Measurements from ENCODE around the gene RBMX2. TPM values are rescaled to one million over a fixed set of nuclear protein-coding genes. Genes with fewer than 3 reads are reported as not detected.

The RBMX2 gene
- total RNA-seq, 3 donors from 2014 or later, result 14.7 to 18.1 (median 15.0) TPM

DNA sequence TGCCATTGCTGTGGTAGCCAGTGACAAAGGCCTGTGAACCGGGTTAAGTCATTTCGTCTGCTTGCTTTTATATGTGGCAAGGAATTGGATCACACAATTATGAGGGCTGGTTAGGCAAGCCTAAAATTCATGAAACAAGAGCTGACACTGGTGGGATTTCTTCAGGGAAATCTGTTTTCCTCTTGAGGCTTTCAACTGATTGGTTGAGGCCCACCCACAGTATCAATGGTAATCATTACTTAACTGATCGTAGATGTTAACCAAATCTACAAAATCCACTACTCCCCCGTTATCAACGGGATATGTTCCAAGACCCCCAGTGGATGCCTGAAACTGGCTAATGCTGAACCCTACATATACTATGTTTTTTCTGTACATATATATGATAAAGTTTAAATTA, 13.0 kb downstream of the RBMX2 start:
- ATAC-seq (no peak), DNase-seq (no peak)
- no peaks in the 10 kb centered on the region for H3K36me3 ChIP-seq (ENCODE audit: low read depth)
- TF ChIP-seq, protein P1, sequence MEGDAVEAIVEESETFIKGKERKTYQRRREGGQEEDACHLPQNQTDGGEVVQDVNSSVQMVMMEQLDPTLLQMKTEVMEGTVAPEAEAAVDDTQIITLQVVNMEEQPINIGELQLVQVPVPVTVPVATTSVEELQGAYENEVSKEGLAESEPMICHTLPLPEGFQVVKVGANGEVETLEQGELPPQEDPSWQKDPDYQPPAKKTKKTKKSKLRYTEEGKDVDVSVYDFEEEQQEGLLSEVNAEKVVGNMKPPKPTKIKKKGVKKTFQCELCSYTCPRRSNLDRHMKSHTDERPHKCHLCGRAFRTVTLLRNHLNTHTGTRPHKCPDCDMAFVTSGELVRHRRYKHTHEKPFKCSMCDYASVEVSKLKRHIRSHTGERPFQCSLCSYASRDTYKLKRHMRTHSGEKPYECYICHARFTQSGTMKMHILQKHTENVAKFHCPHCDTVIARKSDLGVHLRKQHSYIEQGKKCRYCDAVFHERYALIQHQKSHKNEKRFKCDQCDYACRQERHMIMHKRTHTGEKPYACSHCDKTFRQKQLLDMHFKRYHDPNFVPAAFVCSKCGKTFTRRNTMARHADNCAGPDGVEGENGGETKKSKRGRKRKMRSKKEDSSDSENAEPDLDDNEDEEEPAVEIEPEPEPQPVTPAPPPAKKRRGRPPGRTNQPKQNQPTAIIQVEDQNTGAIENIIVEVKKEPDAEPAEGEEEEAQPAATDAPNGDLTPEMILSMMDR (IDR thresholded peaks at IDR 0.05), result no peak
- H3K4me3 ChIP-seq, result no peak overlapping the region
- no peaks in the 10 kb centered on the region for H3K9me3 ChIP-seq
- intact Hi-C loops (cut with DNase I, micrococcal nuclease), result no loop called here
- H3K4me1 ChIP-seq (ENCODE audit: low read depth), result no peaks in the 10 kb centered on the region

GRCh38 chrX:130415201-130415600, 13.4 kb downstream of the RBMX2 start:
- intact Hi-C loops (cut with DNase I, micrococcal nuclease), result no loop called here
- Histone ChIP-seq H3K4me1 (ENCODE audit: low read depth) (no peaks in the 10 kb centered on the region), H3K4me3 (no peak overlapping the region), H3K36me3 (ENCODE audit: low read depth) (no peaks in the 10 kb centered on the region), H3K9me3 (no peaks in the 10 kb centered on the region)
- TF ChIP-seq, protein P1 (IDR thresholded peaks at IDR 0.05), result no peak
- ATAC-seq (no peak), DNase-seq (no peak)

- Histone ChIP-seq H3K9me3 (no peaks in the 10 kb centered on the region), H3K4me3 (no peak overlapping the region), H3K4me1 (ENCODE audit: low read depth) (no peaks in the 10 kb centered on the region), H3K36me3 (ENCODE audit: low read depth) (no peaks in the 10 kb centered on the region)
- TF ChIP-seq, protein P1 (IDR thresholded peaks at IDR 0.05), result no peak
- intact Hi-C loops (cut with DNase I, micrococcal nuclease), result no loop called here
- ATAC-seq (no peak), DNase-seq (no peak)
These were observed 15.0 kb downstream of the RBMX2 start for GRCh38 chrX:130416785-130417184.

DNA sequence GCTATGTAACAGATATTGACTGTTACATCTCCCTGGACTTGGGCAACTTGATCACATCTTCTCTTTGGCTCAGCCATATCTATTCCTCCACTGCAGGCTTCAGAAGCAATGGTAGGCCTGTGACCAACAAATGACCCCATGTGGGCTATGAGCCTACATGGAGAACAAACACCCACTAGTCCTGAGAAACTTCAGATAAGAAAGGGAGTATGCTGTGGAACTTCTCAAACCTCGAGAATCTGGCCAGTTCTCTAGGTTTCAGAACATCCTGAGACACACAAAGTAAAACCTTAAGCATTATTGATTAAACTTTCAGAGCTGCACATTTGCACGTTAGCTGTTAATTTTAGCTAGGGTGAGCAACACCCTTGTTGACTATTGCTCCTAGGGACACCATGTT, 16.3 kb downstream of the RBMX2 start:
- ATAC-seq (no peak), DNase-seq (no peak)
- H3K9me3 ChIP-seq, result no peaks in the 10 kb centered on the region
- no peak overlapping the region for H3K4me3 ChIP-seq
- intact Hi-C loops (cut with DNase I, micrococcal nuclease), result no loop called here
- TF ChIP-seq, protein P1 (IDR thresholded peaks at IDR 0.05), result no peak
- no peaks in the 10 kb centered on the region for H3K36me3 ChIP-seq (ENCODE audit: low read depth)
- H3K4me1 ChIP-seq (ENCODE audit: low read depth), result no peaks in the 10 kb centered on the region

- intact Hi-C loops (cut with DNase I, micrococcal nuclease), result no loop called here
- Histone ChIP-seq H3K4me1 (ENCODE audit: low read depth) (no peaks in the 10 kb centered on the region), H3K9me3 (no peaks in the 10 kb centered on the region), H3K4me3 (no peak overlapping the region), H3K36me3 (ENCODE audit: low read depth) (no peaks in the 10 kb centered on the region)
- no peak for ATAC-seq
- TF ChIP-seq, protein P1 (IDR thresholded peaks at IDR 0.05), result no peak
- no peak for DNase-seq
These were observed 17.0 kb downstream of the RBMX2 start for GRCh38 chrX:130418740-130419139.

GRCh38 chrX:130419263-130419662, 17.5 kb downstream of the RBMX2 start:
- intact Hi-C loops (cut with DNase I, micrococcal nuclease), result no loop called here
- no peaks in the 10 kb centered on the region for H3K36me3 ChIP-seq (ENCODE audit: low read depth)
- ATAC-seq (no peak), DNase-seq (no peak)
- no peaks in the 10 kb centered on the region for H3K9me3 ChIP-seq
- no peak overlapping the region for H3K4me3 ChIP-seq
- TF ChIP-seq, protein P1 (IDR thresholded peaks at IDR 0.05), result no peak
- H3K4me1 ChIP-seq (ENCODE audit: low read depth), result no peaks in the 10 kb centered on the region
